HUES6 (cell line): ENCODE data around the gene TAGLN3.

Experiments
- H3K27ac ChIP-seq: 2 replicates; pipeline ENCODE4 v1.7.0; 2013; ENCODE audit warnings: low read depth, mild to moderate bottlenecking, low read length, inconsistent platforms
- H3K27me3 ChIP-seq: 2 replicates; pipeline ENCODE4 v1.6.1; 2013; ENCODE audit warnings: low read length; ENCODE audit not compliant: control insufficient read depth, insufficient read depth
- H3K36me3 ChIP-seq: 2 replicates; pipeline ENCODE4 v1.6.1; 2013; ENCODE audit warnings: low read length; ENCODE audit not compliant: control insufficient read depth, insufficient read depth
- H3K4me1 ChIP-seq: 2 replicates; pipeline ENCODE4 v1.6.1; 2013; ENCODE audit warnings: low read length; ENCODE audit not compliant: control insufficient read depth, insufficient read depth
- H3K4me3 ChIP-seq: 2 replicates; pipeline ENCODE4 v1.5.1; 2013; ENCODE audit warnings: low read depth, low read length
- H3K9ac ChIP-seq: one replicate; pipeline ENCODE4 v1.6.1; 2013; ENCODE audit warnings: mild to moderate bottlenecking, low read length
- H3K9me3 ChIP-seq: 2 replicates; pipeline ENCODE4 v1.6.1; 2013; ENCODE audit warnings: low read depth, low read length; ENCODE audit not compliant: control insufficient read depth, insufficient read depth

Gene TAGLN3

GRCh38 chr3:111963424-111963823, 35.3 kb upstream of the TAGLN3 start:
- peaks cover 14% of the 10 kb centered on the region for H3K4me1 ChIP-seq
- peaks cover 5% of the 10 kb centered on the region; the same call in 1 of the 2 replicates for H3K36me3 ChIP-seq
- no peak overlapping the region for H3K9ac ChIP-seq
- H3K4me3 ChIP-seq = no peak overlapping the region
- H3K9me3 ChIP-seq = no peaks in the 10 kb centered on the region
- H3K27ac ChIP-seq = no peak overlapping the region
- H3K27me3 ChIP-seq = no peaks in the 10 kb centered on the region

- H3K36me3 ChIP-seq = peaks cover 18% of the 10 kb centered on the region
- H3K27ac ChIP-seq = no peak overlapping the region
- H3K27me3 ChIP-seq = no peaks in the 10 kb centered on the region
- H3K9me3 ChIP-seq = no peaks in the 10 kb centered on the region
- no peak overlapping the region for H3K4me3 ChIP-seq
- peaks cover 7% of the 10 kb centered on the region; the same call in 1 of the 2 replicates for H3K4me1 ChIP-seq
- H3K9ac ChIP-seq = no peak overlapping the region
Measured at GRCh38 chr3:111965484-111965883, 33.2 kb upstream of the TAGLN3 start.

GRCh38 chr3:111967068-111967467, 31.7 kb upstream of the TAGLN3 start:
- H3K36me3 ChIP-seq = peaks cover 18% of the 10 kb centered on the region
- no peak overlapping the region for H3K27ac ChIP-seq
- no peaks in the 10 kb centered on the region for H3K9me3 ChIP-seq

GRCh38 chr3:111967651-111968274, 31.0 kb upstream of the TAGLN3 start:
- H3K4me3 ChIP-seq = no peak overlapping the region
- H3K9me3 ChIP-seq = no peaks in the 10 kb centered on the region
- H3K27ac ChIP-seq = no peak overlapping the region
- no peak overlapping the region for H3K9ac ChIP-seq
- no peaks in the 10 kb centered on the region for H3K27me3 ChIP-seq
- peaks cover 18% of the 10 kb centered on the region for H3K36me3 ChIP-seq
- H3K4me1 ChIP-seq = no peaks in the 10 kb centered on the region

More at GRCh38 chr3:111967068-111967467, 31.7 kb upstream of the TAGLN3 start:
- no peak overlapping the region for H3K9ac ChIP-seq
- no peaks in the 10 kb centered on the region for H3K27me3 ChIP-seq
- H3K4me3 ChIP-seq = no peak overlapping the region
- no peaks in the 10 kb centered on the region for H3K4me1 ChIP-seq

- Histone ChIP-seq H3K4me3 (no peak overlapping the region), H3K4me1 (no peaks in the 10 kb centered on the region), H3K27ac (no peak overlapping the region), H3K27me3 (no peaks in the 10 kb centered on the region), H3K36me3 (peaks cover 18% of the 10 kb centered on the region), H3K9ac (no peak overlapping the region), H3K9me3 (no peaks in the 10 kb centered on the region)
Measured at GRCh38 chr3:111968319-111969054, 30.2 kb upstream of the TAGLN3 start.

DNA sequence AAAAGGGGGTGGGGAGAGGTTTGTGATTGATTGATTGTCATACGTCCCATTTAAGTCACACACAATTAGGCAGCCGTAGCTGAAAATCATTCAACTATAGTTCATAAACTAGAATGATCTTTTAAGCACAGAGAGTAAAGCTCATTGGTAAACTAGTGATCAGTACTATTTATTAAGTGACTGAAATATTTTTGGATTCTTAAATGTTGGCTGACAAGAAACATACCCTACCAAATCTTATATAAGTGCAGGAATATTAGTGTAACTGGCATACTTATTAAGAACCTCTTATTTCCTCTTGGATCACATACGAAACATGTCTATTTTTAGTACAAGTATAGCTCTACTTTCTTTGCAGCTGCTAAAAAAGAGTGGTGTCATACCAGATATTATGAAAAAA, 28.3 kb upstream of the TAGLN3 start:
- Histone ChIP-seq H3K27me3 (no peaks in the 10 kb centered on the region), H3K9ac (no peak overlapping the region), H3K4me1 (no peaks in the 10 kb centered on the region), H3K9me3 (no peaks in the 10 kb centered on the region), H3K27ac (no peak overlapping the region), H3K4me3 (no peak overlapping the region), H3K36me3 (peaks cover 23% of the 10 kb centered on the region)

- Histone ChIP-seq H3K4me3 (no peak overlapping the region), H3K27ac (no peak overlapping the region), H3K9me3 (no peaks in the 10 kb centered on the region), H3K4me1 (no peaks in the 10 kb centered on the region), H3K27me3 (no peaks in the 10 kb centered on the region), H3K9ac (no peak overlapping the region), H3K36me3 (peaks cover 23% of the 10 kb centered on the region)
Measured at GRCh38 chr3:111971533-111972130, 27.1 kb upstream of the TAGLN3 start.

- no peaks in the 10 kb centered on the region for H3K9me3 ChIP-seq
- no peak overlapping the region for H3K27ac ChIP-seq
- no peaks in the 10 kb centered on the region for H3K4me1 ChIP-seq
- H3K36me3 ChIP-seq = peaks cover 23% of the 10 kb centered on the region
- H3K9ac ChIP-seq = no peak overlapping the region
- H3K4me3 ChIP-seq = no peak overlapping the region
- no peaks in the 10 kb centered on the region for H3K27me3 ChIP-seq
Measured at GRCh38 chr3:111972891-111973290, 25.8 kb upstream of the TAGLN3 start.

DNA sequence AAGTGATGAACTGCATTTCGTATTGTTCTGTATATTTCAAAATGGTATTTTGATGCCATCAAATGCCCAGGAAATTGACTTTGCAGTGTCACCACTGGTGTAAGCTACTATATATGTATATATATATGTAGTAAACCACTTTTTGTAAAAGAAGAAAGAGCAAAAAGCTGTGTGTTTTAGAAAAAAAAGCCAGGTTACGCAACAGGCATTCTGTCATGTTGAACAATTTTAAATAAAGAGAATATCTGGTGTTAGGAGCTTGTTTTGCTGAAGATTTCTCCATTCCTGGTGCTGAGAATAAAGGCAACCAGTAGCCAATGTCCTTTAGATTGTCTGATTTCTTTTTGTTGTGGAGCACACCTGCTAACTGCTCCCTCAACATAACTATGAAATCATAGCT, 23.6 kb upstream of the TAGLN3 start:
- H3K36me3 ChIP-seq = peaks cover 8% of the 10 kb centered on the region
- H3K27me3 ChIP-seq = no peaks in the 10 kb centered on the region
- 0 out of 2 replicates have a peak, but pooled peaks cover 5% of the 10 kb centered on the region for H3K4me1 ChIP-seq
- no peaks in the 10 kb centered on the region for H3K9me3 ChIP-seq
- no peak overlapping the region for H3K27ac ChIP-seq
- H3K9ac ChIP-seq = no peak overlapping the region
- H3K4me3 ChIP-seq = no peak overlapping the region

GRCh38 chr3:111976254-111976653, 22.5 kb upstream of the TAGLN3 start:
- Histone ChIP-seq H3K4me3 (no peak overlapping the region), H3K9ac (no peak overlapping the region), H3K27ac (no peak overlapping the region), H3K36me3 (peaks cover 5% of the 10 kb centered on the region; the same call in 1 of the 2 replicates), H3K27me3 (no peaks in the 10 kb centered on the region), H3K4me1 (0 out of 2 replicates have a peak, but pooled peaks cover 6% of the 10 kb centered on the region), H3K9me3 (no peaks in the 10 kb centered on the region)
